Anterior cingulate cortex (tissue), 58 donors: Measurements from ENCODE around the gene SELL.
A peak's percentile ranks its signal among the peaks of the same experiment; 100 is the strongest.
"Not testable (repeated sequence)": the region's sequence is repeated elsewhere in the genome, so short reads cannot be mapped to it uniquely, and the experiment has no call there.

ENCODE experiments used
- DNase-seq, 58 donors: peaks; one replicate each; lab custom pipeline; 2025; lab: John Stamatoyannopoulos, UW

SELL gene

DNA sequence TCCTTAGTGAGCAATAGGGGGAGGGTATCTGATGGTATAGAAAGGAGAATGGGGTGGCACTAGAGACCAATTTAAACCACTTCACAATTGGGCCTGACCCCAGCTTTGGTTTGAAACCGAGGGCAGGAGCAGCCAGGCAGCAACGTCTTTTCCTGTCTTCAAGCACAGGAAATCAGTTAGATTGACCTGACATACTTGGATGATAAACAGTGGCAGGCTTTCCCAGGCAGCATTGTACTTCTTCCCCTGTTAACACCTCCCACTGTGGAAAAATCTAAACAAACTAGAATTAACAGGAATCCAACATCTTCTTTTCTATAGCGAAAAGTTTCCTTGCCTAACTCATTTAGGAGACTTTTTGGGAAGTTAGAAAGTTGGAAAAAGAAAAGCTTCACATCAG is 40.6 kb downstream of the SELL start:
- no peak for DNase-seq

- not testable (repeated sequence) for DNase-seq
Observed at GRCh38 chr1:169670244-169670643, 41.2 kb downstream of the SELL start.

GRCh38 chr1:169667699-169668596 is 43.5 kb downstream of the SELL start:
- DNase-seq = not testable (repeated sequence)

DNA sequence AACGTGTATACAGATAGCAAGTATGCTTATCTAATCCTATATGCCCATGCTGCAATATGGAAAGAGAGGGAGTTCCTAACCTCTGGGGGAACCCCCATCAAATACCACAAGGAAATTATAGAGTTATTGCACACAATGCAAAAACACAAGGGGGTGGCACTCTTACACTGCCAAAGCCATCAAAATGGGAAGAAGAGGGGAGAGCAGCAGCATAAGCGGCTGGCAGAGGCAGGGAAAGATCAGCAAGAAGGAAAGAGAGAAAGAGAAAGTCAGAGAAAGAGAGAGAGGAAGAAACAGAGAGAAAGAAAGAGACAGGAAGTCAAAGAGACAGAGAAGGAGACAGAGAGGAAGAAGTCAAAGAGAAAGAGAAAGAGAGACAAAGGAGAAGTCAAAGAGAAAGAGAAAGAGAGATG is 44.2 kb downstream of the SELL start:
- DNase-seq = not testable (repeated sequence)

DNA sequence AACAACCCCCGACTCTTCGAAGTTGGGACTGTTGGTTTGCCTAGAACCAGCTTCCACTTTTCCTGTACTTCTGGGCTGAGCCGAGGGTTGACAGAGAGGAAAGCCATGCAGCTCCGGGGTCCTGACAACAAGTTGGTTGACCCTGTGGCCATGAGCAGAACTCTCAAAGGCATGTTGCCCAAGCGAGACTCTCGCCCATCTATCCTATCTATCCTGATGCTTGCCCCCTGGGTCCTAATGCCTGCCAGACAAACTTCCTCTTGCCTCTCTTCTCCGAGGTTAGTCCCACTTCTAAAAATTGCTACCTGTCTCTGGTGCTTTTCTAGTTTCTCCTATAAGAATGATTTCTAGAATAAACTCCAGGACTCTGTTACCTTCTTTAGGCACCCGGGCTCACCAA is 48.7 kb downstream of the SELL start:
- DNase-seq = not testable (repeated sequence)

- DNase-seq = not testable (repeated sequence)
Observed at GRCh38 chr1:169661066-169661465, 50.4 kb downstream of the SELL start.

GRCh38 chr1:169658777-169659176 is 52.6 kb downstream of the SELL start:
- not testable (repeated sequence) for DNase-seq

GRCh38 chr1:169653873-169654272 is 57.5 kb downstream of the SELL start:
- peak in 2 of 58 donors; percentile 2 to 6 for DNase-seq

DNA sequence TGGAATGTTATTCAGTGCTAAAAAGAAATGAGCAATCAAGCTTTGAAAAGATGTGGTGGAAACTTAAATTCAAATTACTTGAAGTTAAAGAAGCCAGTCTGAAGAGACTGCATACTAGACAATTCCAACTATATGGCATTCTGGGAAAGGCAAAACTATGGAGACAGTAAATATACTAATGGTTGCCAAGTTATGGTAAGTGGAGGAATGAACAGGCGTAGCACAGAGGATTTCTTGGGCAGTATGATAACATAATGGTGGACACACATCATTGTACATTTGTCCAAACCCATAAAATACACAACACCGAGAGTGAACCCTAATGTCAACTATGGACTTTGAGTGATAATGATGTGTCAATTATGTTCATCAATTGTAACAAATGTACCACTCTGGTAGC is 60.4 kb downstream of the SELL start:
- DNase-seq = no peak

GRCh38 chr1:169650551-169650950 is 60.9 kb downstream of the SELL start:
- DNase-seq = no peak

DNA sequence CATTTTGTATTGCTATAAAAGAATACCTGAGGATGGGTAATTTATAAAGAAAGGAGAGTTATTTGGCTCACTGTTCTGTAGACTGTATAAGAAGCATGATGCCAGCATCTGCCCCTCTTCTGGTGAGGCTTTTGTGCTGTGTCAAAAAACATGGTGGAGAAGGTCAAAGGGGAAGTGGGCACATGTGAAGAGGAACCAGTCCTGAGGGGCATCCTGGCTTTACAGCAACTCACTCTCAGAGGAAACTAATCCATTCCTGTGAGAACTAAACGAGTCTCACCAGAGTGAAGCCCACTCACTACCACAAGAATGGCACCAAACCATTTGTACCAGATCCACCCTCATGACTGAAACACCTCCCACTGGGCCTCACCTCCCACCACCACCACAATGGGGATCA is 62.7 kb downstream of the SELL start:
- DNase-seq = no peak

DNA sequence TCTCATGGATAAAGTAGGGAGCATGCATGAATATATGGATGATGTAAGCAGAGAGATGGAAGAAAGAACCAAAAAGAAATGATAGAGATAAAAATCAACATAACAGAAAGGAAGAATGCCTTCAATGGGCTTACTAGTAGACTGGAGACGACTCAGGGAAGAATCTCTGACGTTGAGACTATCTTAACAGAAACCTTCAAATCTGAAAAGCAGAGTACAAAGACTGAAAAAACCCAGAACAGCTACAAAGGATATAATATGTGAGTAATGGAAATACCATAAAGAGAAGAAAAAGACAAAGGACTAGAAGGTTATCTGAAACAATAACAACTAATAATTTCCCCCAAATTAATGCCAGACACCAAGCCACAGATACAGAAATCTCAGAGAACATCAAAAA is 63.2 kb downstream of the SELL start:
- DNase-seq = no peak

DNA sequence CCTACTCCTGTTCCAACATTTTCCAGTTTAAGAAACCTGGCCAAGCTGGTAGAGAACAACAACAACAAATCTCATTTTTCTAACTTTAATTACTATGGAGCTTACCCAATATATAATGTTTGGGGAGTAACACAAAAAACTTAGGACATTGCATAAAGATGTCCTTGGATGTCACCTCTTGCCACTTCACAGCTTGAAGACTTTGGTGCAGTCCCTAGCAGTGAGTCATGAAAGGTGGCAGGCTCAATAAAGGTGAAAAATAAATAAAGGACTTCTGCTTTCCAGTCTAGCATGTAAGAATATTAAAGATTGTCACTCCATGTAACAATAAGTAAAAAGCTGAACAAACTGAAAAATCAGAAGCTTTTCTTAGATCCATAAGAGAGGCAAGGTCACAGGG is 63.9 kb downstream of the SELL start:
- no peak for DNase-seq

DNA sequence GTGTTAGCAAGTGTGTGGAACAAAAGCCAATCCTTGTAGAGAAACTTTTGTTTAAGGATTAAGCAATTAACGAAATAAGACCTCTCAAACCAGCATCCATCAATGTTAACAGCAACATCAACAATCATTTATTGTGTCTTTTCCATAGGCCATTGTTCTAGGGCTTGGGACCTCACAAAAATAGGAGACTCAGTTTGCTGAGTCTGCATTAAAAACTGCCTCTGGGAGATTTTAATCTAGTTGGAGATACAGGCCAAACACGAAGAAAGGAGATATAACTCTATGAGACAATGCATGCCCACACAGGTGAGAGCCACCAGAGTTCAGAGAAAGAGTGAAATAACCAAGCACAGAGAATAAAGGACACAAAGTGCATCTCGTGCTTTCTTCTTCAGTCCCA is 67.1 kb downstream of the SELL start:
- no peak for DNase-seq
